RWPE1 (cell line): ENCODE results near the gene USB1.

Experiments used
- CTCF ChIA-PET: fragments of 350-600 bp; sonication (Branson Sonifier 250); formaldehyde crosslinking; extraction: SDS; loops from one replicate; lab custom pipeline; 2021; lab: Yijun Ruan, JAX
- POLR2A ChIA-PET: fragments of 400-600 bp; formaldehyde crosslinking; extraction: SDS; loops from one replicate; lab custom pipeline; 2020; ENCODE audit warnings: antibody characterized with exemption; ENCODE audit not compliant: low non-redundant PET; lab: Yijun Ruan, JAX
- DNase-seq: peaks from one replicate; pipeline ENCODE4 v3.0.0; 2012; ENCODE audit warnings: low spot score
- H3K27ac ChIP-seq: fragments of 450-650 bp; 2 replicates; pipeline ENCODE4 v1.5.1; 2017
- CTCF ChIP-seq: fragments of 450-650 bp; conservative IDR thresholded peaks from 2 replicates; pipeline ENCODE4 v1.5.1; 2017; ENCODE audit warnings: low read depth, mild to moderate bottlenecking

Gene USB1

GRCh38 chr16:57960826-57961472, 40.3 kb upstream of the USB1 start:
- no peak for DNase-seq
- POLR2A ChIA-PET, result no interaction called here
- no peak overlapping the region for H3K27ac ChIP-seq
- CTCF ChIA-PET, result interaction anchor here (0.6 kb wide), 1 partner anchor 19 kb away, joined by 3 read pairs; no protein-coding TSS in a partner anchor
- TF ChIP-seq CTCF, result no peak

GRCh38 chr16:57961538-57961937, 39.7 kb upstream of the USB1 start:
- POLR2A ChIA-PET, result no interaction called here

GRCh38 chr16:57962046-57962445, 39.2 kb upstream of the USB1 start:
- ChIA-PET POLR2A (no interaction called here), CTCF (no interaction called here)
- DNase-seq, result no peak
- no peak overlapping the region for H3K27ac ChIP-seq
- no peak for TF ChIP-seq CTCF

More at GRCh38 chr16:57961538-57961937, 39.7 kb upstream of the USB1 start:
- TF ChIP-seq CTCF, result no peak
- CTCF ChIA-PET, result no interaction called here
- H3K27ac ChIP-seq, result no peak overlapping the region
- DNase-seq, result no peak

- DNase-seq, result no peak
- H3K27ac ChIP-seq, result no peak overlapping the region
- no peak for TF ChIP-seq CTCF
- CTCF ChIA-PET, result no interaction called here
- POLR2A ChIA-PET, result no interaction called here
These were observed 38.5 kb upstream of the USB1 start for GRCh38 chr16:57962756-57963155.

GRCh38 chr16:57964157-57964700, 37.0 kb upstream of the USB1 start:
- no peak for DNase-seq
- TF ChIP-seq CTCF, result no peak
- ChIA-PET CTCF (no interaction called here), POLR2A (no interaction called here)
- no peak overlapping the region for H3K27ac ChIP-seq

- CTCF ChIA-PET, result no interaction called here
- H3K27ac ChIP-seq, result no peak overlapping the region
- no peak for TF ChIP-seq CTCF
- POLR2A ChIA-PET, result no interaction called here
- DNase-seq, result no peak
These were observed 34.9 kb upstream of the USB1 start for GRCh38 chr16:57966204-57966771.
